PC-9 (cell line): ENCODE measurements around the gene DDX17. TPM values are rescaled to one million over a fixed set of nuclear protein-coding genes. Genes with fewer than 3 reads are reported as not detected.

Experiments
- BruUV-seq: library from RNA; stranded (reverse); fragments of 400-500 nt; replicated peaks from 2 replicates; lab custom pipeline; 2021; lab: Mats Ljungman, UMichigan
- CTCF ChIA-PET: fragments of 300-600 bp; sonication (Branson Sonifier 250); formaldehyde crosslinking; loops from one replicate; lab custom pipeline; 2022; ENCODE audit warnings: antibody characterized with exemption; lab: Charles Lee
- POLR2A ChIA-PET: fragments of 300-600 bp; sonication (Branson Sonifier 250); formaldehyde crosslinking; loops from one replicate; lab custom pipeline; 2022; ENCODE audit warnings: antibody characterized with exemption; ENCODE audit not compliant: unreplicated experiment; lab: Charles Lee
- DNase-seq, 2 experiments: peaks; one replicate each; pipeline versions ENCODE4 v3.0.0 to v3.0.0-alpha.2; 2015 to 2022; ENCODE audit warnings: mixed read lengths in 1 of 2
- H2AFZ ChIP-seq: fragments of 200-600 bp; sonication (generic); 2 replicates; pipeline ENCODE4 v1.8.1; 2017; ENCODE audit warnings: antibody characterized with exemption
- H3F3A ChIP-seq: fragments of 200-600 bp; sonication (generic); 2 replicates; pipeline ENCODE4 v1.8.1; 2017; ENCODE audit warnings: antibody characterized with exemption, mild to moderate bottlenecking, low read depth; ENCODE audit not compliant: insufficient read depth
- H3K27ac ChIP-seq: fragments of 200-600 bp; sonication (generic); 2 replicates; pipeline ENCODE4 v1.6.1; 2016; ENCODE audit warnings: mixed run types
- H3K27me3 ChIP-seq: fragments of 200-600 bp; sonication (generic); 2 replicates; pipeline ENCODE4 v1.6.1; 2016; ENCODE audit warnings: low read depth, mixed run types; ENCODE audit not compliant: insufficient read depth
- H3K36me3 ChIP-seq: fragments of 200-600 bp; sonication (generic); 2 replicates; pipeline ENCODE4 v1.6.1; 2016; ENCODE audit warnings: low read depth, mixed run types
- H3K4me1 ChIP-seq: fragments of 200-600 bp; sonication (generic); replicated peaks from 2 replicates; pipeline ENCODE4 v1.6.1; 2016; ENCODE audit warnings: mixed run types; ENCODE audit not compliant: insufficient read depth
- H3K4me2 ChIP-seq: fragments of 200-600 bp; sonication (generic); 2 replicates; pipeline ENCODE4 v1.6.1; 2017; ENCODE audit warnings: mixed run types
- H3K4me3 ChIP-seq: fragments of 200-600 bp; sonication (generic); 2 replicates; pipeline ENCODE4 v1.6.1; 2016; ENCODE audit warnings: mixed run types
- H3K79me2 ChIP-seq: fragments of 200-600 bp; sonication (generic); 2 replicates; pipeline ENCODE4 v1.6.1; 2017; ENCODE audit warnings: low read depth, mixed run types
- H3K9me2 ChIP-seq: fragments of 200-600 bp; sonication (generic); 2 replicates; pipeline ENCODE4 v1.8.1; 2017; ENCODE audit warnings: mild to moderate bottlenecking; ENCODE audit not compliant: insufficient read depth
- H3K9me3 ChIP-seq: fragments of 200-600 bp; sonication (generic); 2 replicates; pipeline ENCODE4 v1.8.1; 2016; ENCODE audit warnings: low read depth; ENCODE audit not compliant: insufficient read depth
- H4K20me1 ChIP-seq: fragments of 200-600 bp; sonication (generic); 2 replicates; pipeline ENCODE4 v1.8.1; 2017; ENCODE audit not compliant: insufficient read depth
- CTCF ChIP-seq: fragments of 200-600 bp; sonication (generic); conservative IDR thresholded peaks from 2 replicates; pipeline ENCODE4 v1.6.1; 2017; ENCODE audit warnings: mixed run types, antibody characterized with exemption, mild to moderate bottlenecking, moderate library complexity
- EZH2 ChIP-seq: fragments of 200-600 bp; sonication (generic); IDR thresholded peaks from 2 replicates; pipeline ENCODE4 v1.8.0; 2017; ENCODE audit warnings: antibody characterized with exemption, low read depth
- intact Hi-C: fragments of 100-400 bp; cut with micrococcal nuclease; formaldehyde crosslinking; loops from one replicate; pipeline ENCODE4 v1.10.0; 2022; ENCODE audit not compliant: unreplicated experiment
- total RNA-seq: library from RNA; stranded (reverse); gene quantifications from 2 replicates; pipeline ENCODE4 v1.2.3, GENCODE V29; 2021

The DDX17 gene
- total RNA-seq, 1 experiment from 2014 or later, result 511 TPM

- no peak overlapping the region for H2AFZ ChIP-seq
- H3K9me3 ChIP-seq, result no peaks in the 10 kb centered on the region
- no peak for DNase-seq
- intact Hi-C loops, result no loop called here
- H4K20me1 ChIP-seq, result no peaks in the 10 kb centered on the region
- no TSS peak for BruUV-seq
- H3K4me1 ChIP-seq, result peaks cover 13% of the 10 kb centered on the region
- ChIA-PET CTCF (interaction anchor here (0.6 kb wide), 1 partner anchor 60 kb away, joined by 6 read pairs; the partner anchor contains the start of gene DMC1), POLR2A (interaction anchor here (0.6 to 0.7 kb wide), 2 partner anchors 25 to 131 kb away, joined by 4 to 7 read pairs; no protein-coding TSS in a partner anchor)
- H3K36me3 ChIP-seq, result no peaks in the 10 kb centered on the region
- H3K27me3 ChIP-seq, result no peaks in the 10 kb centered on the region
- H3K4me3 ChIP-seq, result no peak overlapping the region
- H3K79me2 ChIP-seq, result peaks cover 6% of the 10 kb centered on the region
- H3K9me2 ChIP-seq, result no peaks in the 10 kb centered on the region
- H3F3A ChIP-seq, result peaks cover 5% of the 10 kb centered on the region; the same call in 1 of the 2 replicates
- TF ChIP-seq CTCF (no peak), EZH2 (no peak)
- H3K4me2 ChIP-seq, result no peak overlapping the region
- H3K27ac ChIP-seq, result no peak overlapping the region
Measured at GRCh38 chr22:38510416-38510970, 4.4 kb upstream of the DDX17 start.

- H3K9me3 ChIP-seq, result no peaks in the 10 kb centered on the region
- peaks cover 22% of the 10 kb centered on the region; the same call in 1 of the 2 replicates for H3F3A ChIP-seq
- no peaks in the 10 kb centered on the region for H3K27me3 ChIP-seq
- peak overlapping the region; percentile 89 for H2AFZ ChIP-seq
- peaks cover 48% of the 10 kb centered on the region for H4K20me1 ChIP-seq
- no peaks in the 10 kb centered on the region for H3K9me2 ChIP-seq
- H3K36me3 ChIP-seq, result peaks cover 44% of the 10 kb centered on the region
- intact Hi-C loops, result loop anchor here (1.0 to 10.0 kb wide), 6 partner anchors 43 to 451 kb away; partner anchors contain the start of genes CBY1, CSNK1E, DMC1 and FAM227A
- ChIA-PET CTCF (no interaction called here), POLR2A (no interaction called here)
- peak overlapping the region; percentile 96 for H3K27ac ChIP-seq
- peaks cover 32% of the 10 kb centered on the region for H3K4me1 ChIP-seq
- no peak for TF ChIP-seq EZH2
- peak; percentile 23; the same call in 1 of the 2 replicates for TF ChIP-seq CTCF
- H3K4me3 ChIP-seq, result peak overlapping the region; percentile 99
- peaks cover 54% of the 10 kb centered on the region for H3K79me2 ChIP-seq
- BruUV-seq, result no TSS peak
- peak overlapping the region; percentile 97 for H3K4me2 ChIP-seq
- peak in 1 of 2 experiments; percentile 35 for DNase-seq
Measured at GRCh38 chr22:38505541-38506117, 482 bp downstream of the DDX17 start.

GRCh38 chr22:38504731-38505540 is 1.2 kb downstream of the DDX17 start:
- H3K9me2 ChIP-seq, result no peaks in the 10 kb centered on the region
- H3K36me3 ChIP-seq, result peaks cover 48% of the 10 kb centered on the region
- H3K27ac ChIP-seq, result peak overlapping the region; percentile 96
- H3K4me3 ChIP-seq, result peak overlapping the region; percentile 99
- TF ChIP-seq CTCF (no peak), EZH2 (no peak)
- ChIA-PET POLR2A (no interaction called here), CTCF (no interaction called here)
- peaks cover 55% of the 10 kb centered on the region for H4K20me1 ChIP-seq
- no peaks in the 10 kb centered on the region for H3K9me3 ChIP-seq
- peaks cover 32% of the 10 kb centered on the region for H3K4me1 ChIP-seq
- H2AFZ ChIP-seq, result no peak overlapping the region; the same call in 1 of the 2 replicates
- peaks cover 61% of the 10 kb centered on the region for H3K79me2 ChIP-seq
- peak; percentile 24 to 36 for DNase-seq
- TSS peak; percentile 51 for BruUV-seq
- H3K4me2 ChIP-seq, result peak overlapping the region; percentile 97
- peaks cover 27% of the 10 kb centered on the region; the same call in 1 of the 2 replicates for H3F3A ChIP-seq
- no peaks in the 10 kb centered on the region for H3K27me3 ChIP-seq
- intact Hi-C loops, result loop anchor here (10.0 kb wide), 3 partner anchors 150 to 450 kb away; partner anchors contain the start of genes CBY1, FAM227A, GTPBP1 and JOSD1
